CD14-positive monocyte (primary cell): ENCODE measurements around the gene LRRFIP1. TPM values are rescaled to one million over a fixed set of nuclear protein-coding genes. Genes with fewer than 3 reads are reported as not detected.

Experiments used
- DNase-seq, 3 donors: peaks; one replicate each; pipeline ENCODE4 v3.0.0-alpha.2; 2011 to 2022
- H2AFZ ChIP-seq: 2 replicates; pipeline ENCODE4 v1.6.0; 2012; ENCODE audit warnings: mild to moderate bottlenecking, low read depth, low read length, inconsistent platforms; ENCODE audit not compliant: insufficient read depth, poor library complexity, severe bottlenecking
- H3K27ac ChIP-seq, 2 donors: 1 replicate in 1 of 2; 2 replicates in 1 of 2; pipeline ENCODE4 v1.5.1; 2012 to 2013; ENCODE audit warnings: low read length in 2 of 2, control low read depth in 1 of 2, inconsistent platforms in 1 of 2, low read depth in 1 of 2, mild to moderate bottlenecking in 1 of 2
- H3K27me3 ChIP-seq, 2 donors: one replicate each; pipeline versions ENCODE4 v1.6.0 to v1.6.1; 2011 to 2013; ENCODE audit warnings: low read length in 2 of 2; ENCODE audit not compliant: control insufficient read depth in 2 of 2, insufficient read depth in 2 of 2
- H3K36me3 ChIP-seq, 2 donors: replicated peaks in 1 of 2; 1 replicate in 1 of 2; 2 replicates in 1 of 2; pipeline versions ENCODE4 v1.5.1 to v1.6.1; 2012 to 2013; ENCODE audit warnings: low read length in 2 of 2, control low read depth in 1 of 2, inconsistent platforms in 1 of 2, mild to moderate bottlenecking in 1 of 2; ENCODE audit not compliant: insufficient read depth in 2 of 2, control insufficient read depth in 1 of 2
- H3K4me1 ChIP-seq, 2 donors: 1 replicate in 1 of 2; 2 replicates in 1 of 2; pipeline versions ENCODE4 v1.5.1 to v1.6.1; 2012 to 2013; ENCODE audit warnings: low read length in 2 of 2, control low read depth in 1 of 2, inconsistent platforms in 1 of 2, mild to moderate bottlenecking in 1 of 2, moderate library complexity in 1 of 2; ENCODE audit not compliant: insufficient read depth in 2 of 2, control insufficient read depth in 1 of 2
- H3K4me2 ChIP-seq: replicated peaks from 2 replicates; pipeline ENCODE3; 2012; ENCODE audit warnings: low read length, moderate library complexity, mild to moderate bottlenecking; ENCODE audit not compliant: poor library complexity, severe bottlenecking; ENCODE audit errors: extremely low read depth
- H3K4me3 ChIP-seq, 3 experiments: fragments of 200-600 bp in 1 of 3; sonication (generic) in 1 of 3; replicated peaks in 1 of 3; 1 replicate in 2 of 3; 2 replicates in 1 of 3; pipeline ENCODE4 v1.5.1; 2011 to 2013; ENCODE audit warnings: low read length in 3 of 3, mild to moderate bottlenecking in 3 of 3, control low read depth in 2 of 3, low read depth in 2 of 3, inconsistent platforms in 1 of 3, moderate library complexity in 1 of 3
- H3K79me2 ChIP-seq: 2 replicates; pipeline ENCODE4 v1.6.0; 2012; ENCODE audit warnings: mild to moderate bottlenecking, control low read depth, inconsistent platforms, low read length, moderate library complexity; ENCODE audit not compliant: insufficient read depth
- H3K9ac ChIP-seq: 2 replicates; pipeline ENCODE4 v1.6.0; 2017; ENCODE audit warnings: low read length, mild to moderate bottlenecking; ENCODE audit not compliant: insufficient read depth, poor library complexity, severe bottlenecking
- H3K9me3 ChIP-seq, 2 donors: replicated peaks in 1 of 2; 1 replicate in 1 of 2; 2 replicates in 1 of 2; pipeline versions ENCODE4 v1.5.1 to v1.6.1; 2012 to 2013; ENCODE audit warnings: low read length in 2 of 2, control low read depth in 1 of 2; ENCODE audit not compliant: control insufficient read depth in 1 of 2, insufficient read depth in 1 of 2
- H4K20me1 ChIP-seq: 2 replicates; pipeline ENCODE4 v1.6.0; 2012; ENCODE audit warnings: mild to moderate bottlenecking, low read length, control low read depth, moderate library complexity; ENCODE audit not compliant: insufficient read depth
- H3K27ac Mint-ChIP-seq, 7 donors: one replicate each; pipeline ENCODE4 v1.8.0; 2020; ENCODE audit warnings: mild to moderate bottlenecking in 7 of 7, mixed read lengths in 7 of 7, moderate library complexity in 6 of 7, inconsistent platforms in 2 of 7
- H3K27me3 Mint-ChIP-seq, 3 donors: one replicate each; pipeline ENCODE4 v1.8.0; 2021 to 2022; ENCODE audit warnings: low read depth in 3 of 3, mild to moderate bottlenecking in 3 of 3, mixed read lengths in 3 of 3, moderate library complexity in 3 of 3, inconsistent platforms in 1 of 3
- H3K36me3 Mint-ChIP-seq, 2 donors: one replicate each; pipeline ENCODE4 v1.8.0; 2020; ENCODE audit warnings: mixed read lengths in 2 of 2, inconsistent platforms in 1 of 2, mild to moderate bottlenecking in 1 of 2
- H3K4me1 Mint-ChIP-seq: one replicate; pipeline ENCODE4 v1.8.0; 2020; ENCODE audit warnings: mild to moderate bottlenecking, mixed read lengths
- H3K4me3 Mint-ChIP-seq, 2 donors: one replicate each; pipeline ENCODE4 v1.8.0; 2020; ENCODE audit warnings: mild to moderate bottlenecking in 2 of 2, mixed read lengths in 2 of 2, moderate library complexity in 1 of 2
- H3K9me3 Mint-ChIP-seq, 7 donors: one replicate each; pipeline ENCODE4 v1.8.0; 2020 to 2022; ENCODE audit warnings: mixed read lengths in 7 of 7, mild to moderate bottlenecking in 6 of 7, moderate library complexity in 6 of 7, inconsistent platforms in 2 of 7
- CTCF ChIP-seq: fragments of 200-600 bp; IDR thresholded peaks from one replicate; pipeline ENCODE4 v1.8.0; 2022; ENCODE audit warnings: antibody characterized with exemption, mild to moderate bottlenecking
- WGBS: methylation state at CpG from one replicate; pipeline ENCODE4 v1.1.5; 2013; ENCODE audit warnings: missing lambda C conversion rate; ENCODE audit not compliant: insufficient coverage; 5-methylcytosine and 5-hydroxymethylcytosine counted together
- intact Hi-C, 2 donors: fragments of 100-400 bp; cut with micrococcal nuclease; formaldehyde crosslinking; loops; one replicate each; pipeline versions ENCODE4 v1.15.0 to v1.15.1; 2023
- polyA plus RNA-seq, 3 donors: library from polyadenylated mRNA; depleted of rRNA in 1 of 3; unstranded in 2 of 3; stranded (reverse) in 1 of 3; fragments of 300-500 nt in 2 of 3; fragments of >200 nt in 1 of 3; fragmentation: Illumina TruSeq in 2 of 3; gene quantifications; 1 replicate in 2 of 3; 2 replicates in 1 of 3; pipeline ENCODE4 v1.2.3, GENCODE V29; 2012 to 2021

The LRRFIP1 gene
- polyA plus RNA-seq, 3 donors = 67.3 to 148 (median 98.3) TPM

- Histone ChIP-seq H3K4me2 (peak overlapping the region; percentile 86), H3K27me3 (no peaks in the 10 kb centered on the region), H3K9me3 (no peaks in the 10 kb centered on the region), H3K27ac (peak overlapping the region; percentile 41 to 81), H2AFZ (peak overlapping the region; percentile 86), H3K4me3 (peak overlapping the region; percentile 2 to 70 (median 7)), H3K4me1 (peaks cover 18% of the 10 kb centered on the region in 2 donors), H3K9ac (peak overlapping the region; percentile 54), H3K36me3 (no peaks in the 10 kb centered on the region), H3K79me2 (no peaks in the 10 kb centered on the region), H4K20me1 (no peaks in the 10 kb centered on the region)
- Mint-ChIP-seq H3K36me3 (peaks cover 2 to 6% of the 10 kb centered on the region in 2 donors), H3K9me3 (peaks cover 0 to 4% (median 0%) of the 10 kb centered on the region in 7 donors), H3K4me1 (peaks cover 29% of the 10 kb centered on the region), H3K4me3 (peak overlapping the region; percentile 74 to 91), H3K27ac (peak overlapping the region; percentile 78 to 94 (median 93)), H3K27me3 (peaks cover 8 to 17% (median 12%) of the 10 kb centered on the region in 3 donors)
- DNase-seq = peak; percentile 72 to 82 (median 73)
- 15% methylated on average over 9 of the region's 15 CpGs for WGBS
- intact Hi-C loops = loop anchor here in 1 of 2 donors (10.0 kb wide), 1 partner anchor 61 kb away; no protein-coding TSS in a partner anchor
- TF ChIP-seq CTCF = no peak
Observed at GRCh38 chr2:237603718-237604362, 23.5 kb upstream of the LRRFIP1 start.

GRCh38 chr2:237604391-237604790 lies 23.0 kb upstream of the LRRFIP1 start:
- Mint-ChIP-seq H3K9me3 (peaks cover 0 to 4% (median 0%) of the 10 kb centered on the region in 7 donors), H3K27ac (peak overlapping the region in 5 of 7 donors; percentile 30 to 94 (median 93)), H3K27me3 (peaks cover 5 to 17% (median 12%) of the 10 kb centered on the region in 3 donors), H3K36me3 (peaks cover 2 to 6% of the 10 kb centered on the region in 2 donors), H3K4me1 (peaks cover 29% of the 10 kb centered on the region), H3K4me3 (no peak overlapping the region)
- H3K4me1 ChIP-seq = peaks cover 18% of the 10 kb centered on the region in 2 donors
- no peak for DNase-seq
- 100% methylated on average over 5 of the region's 11 CpGs for WGBS
- peak overlapping the region in 1 of 2 donors; percentile 5 for H3K27ac ChIP-seq
- H3K36me3 ChIP-seq = no peaks in the 10 kb centered on the region
- no peaks in the 10 kb centered on the region for H3K27me3 ChIP-seq
- no peaks in the 10 kb centered on the region for H3K9me3 ChIP-seq
- no peak overlapping the region for H2AFZ ChIP-seq
- intact Hi-C loops = loop anchor here in 1 of 2 donors (10.0 kb wide), 1 partner anchor 60 kb away; no protein-coding TSS in a partner anchor
- no peak overlapping the region for H3K4me2 ChIP-seq
- TF ChIP-seq CTCF = no peak
- H3K79me2 ChIP-seq = no peaks in the 10 kb centered on the region
- no peak overlapping the region for H3K4me3 ChIP-seq
- H3K9ac ChIP-seq = no peak overlapping the region
- no peaks in the 10 kb centered on the region for H4K20me1 ChIP-seq
